Endothelial cell of umbilical vein (primary cell): ENCODE data around the gene KAT6B. TPM values are rescaled to one million over a fixed set of nuclear protein-coding genes. Genes with fewer than 3 reads are reported as not detected.

Experiments used
- BruUV-seq: library from RNA; stranded (reverse); fragments of 400-500 nt; replicated peaks from 2 replicates; lab custom pipeline; 2021; lab: Mats Ljungman, UMichigan
- CTCF ChIA-PET: fragments of 300-600, 350-600 bp; sonication (Branson Sonifier 250); formaldehyde crosslinking; loops from one replicate; lab custom pipeline; 2021; ENCODE audit warnings: antibody characterized with exemption, inconsistent platforms; lab: Charles Lee
- POLR2A ChIA-PET: fragments of 300-600, 350-600 bp; sonication (Branson Sonifier 250); formaldehyde crosslinking; loops from one replicate; lab custom pipeline; 2021; ENCODE audit warnings: antibody characterized with exemption, inconsistent platforms; lab: Charles Lee
- DNase-seq: peaks from one replicate; pipeline ENCODE4 v3.0.0-alpha.2; 2011; ENCODE audit warnings: low read depth, low spot score
- FAIRE-seq: peaks from 2 replicates; lab custom pipeline; 2011; peaks lifted over from hg19 to GRCh38; lab: Jason Lieb, UNC
- H2AFZ ChIP-seq: 2 replicates; pipeline ENCODE4 v1.6.0; 2012; ENCODE audit warnings: low read depth, low read length, control low read depth, inconsistent platforms
- H3K27ac ChIP-seq: 2 replicates; pipeline ENCODE4 v1.5.1; 2011; ENCODE audit warnings: low read depth, mild to moderate bottlenecking, control low read depth, low read length, moderate library complexity; ENCODE audit not compliant: insufficient read depth
- H3K27me3 ChIP-seq, 2 experiments: 2 replicates each; pipeline versions ENCODE4 v1.6.0 to v1.6.1; 2011; ENCODE audit warnings: low read length in 2 of 2, mixed read lengths in 1 of 2; ENCODE audit not compliant: control insufficient read depth in 2 of 2, insufficient read depth in 2 of 2
- H3K36me3 ChIP-seq, 2 experiments: 2 replicates in 1 of 2; 3 replicates in 1 of 2; pipeline ENCODE4 v1.5.1; 2011; ENCODE audit warnings: low read length in 2 of 2, mild to moderate bottlenecking in 1 of 2, moderate library complexity in 1 of 2; ENCODE audit not compliant: control insufficient read depth in 2 of 2, insufficient read depth in 2 of 2; ENCODE audit errors: extremely low read depth in 1 of 2
- H3K4me1 ChIP-seq: 3 replicates; pipeline ENCODE4 v1.5.1; 2011; ENCODE audit warnings: mild to moderate bottlenecking, low read length; ENCODE audit not compliant: control insufficient read depth, insufficient read depth; ENCODE audit errors: extremely low read depth
- H3K4me2 ChIP-seq: 2 replicates; pipeline ENCODE4 v1.6.1; 2011; ENCODE audit warnings: low read length, control low read depth, mixed read lengths; ENCODE audit not compliant: insufficient read depth
- H3K4me3 ChIP-seq, 3 experiments: fragments of 200-600 bp in 1 of 3; sonication (generic), shearing (Covaris generic) in 1 of 3; replicated peaks in 1 of 3; 2 replicates each; pipeline ENCODE4 v1.5.1; 2011 to 2016; ENCODE audit warnings: control low read depth in 3 of 3, low read length in 3 of 3, mild to moderate bottlenecking in 2 of 3, inconsistent platforms in 1 of 3, low read depth in 1 of 3, moderate library complexity in 1 of 3; ENCODE audit not compliant: insufficient read depth in 1 of 3
- H3K79me2 ChIP-seq: 2 replicates; pipeline ENCODE4 v1.6.0; 2012; ENCODE audit warnings: low read length, inconsistent platforms; ENCODE audit not compliant: control insufficient read depth, insufficient read depth
- H3K9ac ChIP-seq: replicated peaks from 2 replicates; pipeline ENCODE3; 2011; ENCODE audit warnings: low read length, control low read depth; ENCODE audit not compliant: insufficient read depth; ENCODE audit errors: extremely low read depth
- H3K9me1 ChIP-seq: replicated peaks from 3 replicates; pipeline ENCODE4 v1.6.0; 2011; ENCODE audit warnings: mild to moderate bottlenecking, low read length; ENCODE audit not compliant: control insufficient read depth, insufficient read depth; ENCODE audit errors: extremely low read depth
- H3K9me3 ChIP-seq: replicated peaks from 2 replicates; pipeline ENCODE4 v1.5.1; 2012; ENCODE audit warnings: low read length, inconsistent platforms; ENCODE audit not compliant: control insufficient read depth, insufficient read depth
- H4K20me1 ChIP-seq: replicated peaks from 2 replicates; pipeline ENCODE3; 2011; ENCODE audit warnings: mild to moderate bottlenecking, low read length; ENCODE audit not compliant: control insufficient read depth, insufficient read depth; ENCODE audit errors: extremely low read depth
- EZH2 ChIP-seq: IDR thresholded peaks from 2 replicates; pipeline ENCODE4 v1.6.1; 2012; ENCODE audit warnings: borderline replicate concordance, low read depth, mild to moderate bottlenecking, moderate library complexity, low read length, inconsistent platforms; ENCODE audit not compliant: severe bottlenecking
- FOS ChIP-seq: IDR thresholded peaks from 2 replicates; pipeline ENCODE4 v1.6.1; 2011; ENCODE audit warnings: mild to moderate bottlenecking, low read length, moderate library complexity, borderline replicate concordance; ENCODE audit not compliant: insufficient read depth
- GATA2 ChIP-seq: IDR thresholded peaks from 2 replicates; pipeline ENCODE4 v1.7.0; 2011; ENCODE audit warnings: low read depth, mild to moderate bottlenecking, moderate library complexity, mixed read lengths, low read length; ENCODE audit not compliant: insufficient read length, insufficient read depth
- JUN ChIP-seq: IDR thresholded peaks from 2 replicates; pipeline ENCODE4 v1.6.1; 2011; ENCODE audit warnings: borderline replicate concordance, low read depth; ENCODE audit not compliant: insufficient read length, insufficient read depth
- MYC ChIP-seq: IDR thresholded peaks from one replicate; pipeline ENCODE4 v1.6.1; 2011; ENCODE audit warnings: mild to moderate bottlenecking, low read depth, low read length
- POLR2A ChIP-seq: IDR thresholded peaks from 2 replicates; pipeline ENCODE4 v1.6.1; 2012; ENCODE audit warnings: low read depth, mild to moderate bottlenecking, control low read depth, low read length
- POLR2AphosphoS5 ChIP-seq: IDR thresholded peaks from 2 replicates; pipeline ENCODE4 v1.6.1; 2012; ENCODE audit warnings: low read depth, mild to moderate bottlenecking, control low read depth, low read length, moderate library complexity; ENCODE audit not compliant: insufficient read depth
- dilution Hi-C: fragments of 300-500 bp; cut with MboI; formaldehyde crosslinking; loops from one replicate; pipeline ENCODE4 v1.15.0; 2019; ENCODE audit warnings: low sequenced_read_pairs; ENCODE audit not compliant: extremely low pct_ligation_motif_present
- intact Hi-C: fragments of 100-400 bp; cut with micrococcal nuclease; formaldehyde crosslinking; loops from one replicate; pipeline ENCODE4 v1.10.0; 2022
- polyA plus RNA-seq, 4 experiments: library from polyadenylated mRNA; depleted of rRNA in 3 of 4; stranded (reverse) in 3 of 4; unstranded in 1 of 4; fragments of >200 nt; gene quantifications; 2 replicates each; pipeline versions ENCODE4 v1.2.1 to v1.2.3, GENCODE V29; 2011 to 2012; ENCODE audit warnings: missing spikeins in 1 of 4
- total RNA-seq: library from RNA; stranded (reverse); gene quantifications from 2 replicates; pipeline ENCODE4 v1.2.3, GENCODE V29; 2021
- TF ChIP-seq, protein P1 (sequence below): IDR thresholded peaks from 2 replicates; pipeline ENCODE4 v1.6.1; 2011; ENCODE audit not compliant: insufficient read depth, insufficient read length
- TF ChIP-seq, protein P2 (sequence below), 2 donors: IDR thresholded peaks; 1 replicate in 1 of 2; 2 replicates in 1 of 2; pipeline ENCODE4 v1.5.1; 2011; ENCODE audit warnings: low read length in 2 of 2, mild to moderate bottlenecking in 2 of 2, moderate library complexity in 2 of 2, control low read depth in 1 of 2, inconsistent platforms in 1 of 2, low read depth in 1 of 2; ENCODE audit not compliant: insufficient read depth in 1 of 2; ENCODE audit errors: extremely low read depth in 1 of 2

The KAT6B gene
- total and polyA plus RNA-seq, 2 donors (not counting 3 experiments of a cell fraction or from before 2014, with no cell fraction given), result 4.5 to 17.0 TPM

DNA sequence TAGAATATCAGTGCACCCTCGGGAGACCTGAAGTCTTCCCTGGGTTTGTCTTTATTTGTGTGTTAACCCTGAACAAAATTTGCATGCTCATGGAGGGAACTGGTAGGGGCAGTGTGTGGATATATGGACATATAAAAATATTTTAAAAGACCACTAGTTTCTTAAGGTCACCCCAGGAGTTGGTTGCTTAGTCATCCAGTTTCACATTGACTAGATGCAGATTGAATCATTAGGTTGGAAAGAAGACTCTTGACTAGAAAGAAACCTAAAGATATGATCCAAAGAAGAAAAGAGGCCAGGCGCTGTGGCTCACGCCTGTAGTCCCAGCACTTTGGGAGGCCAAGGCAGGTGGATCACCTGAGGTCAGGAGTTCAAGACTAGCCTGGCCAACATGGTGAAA lies 137.1 kb downstream of the KAT6B start:
- POLR2A ChIA-PET, result no interaction called here
- H3K27me3 ChIP-seq, result no peaks in the 10 kb centered on the region
- CTCF ChIA-PET, result interaction anchor here (0.7 kb wide), 1 partner anchor 22 kb away, joined by 3 read pairs; no protein-coding TSS in a partner anchor
- H3K9me3 ChIP-seq, result no peaks in the 10 kb centered on the region
- no peak overlapping the region for H3K27ac ChIP-seq
- H3K4me1 ChIP-seq, result peaks cover 10% of the 10 kb centered on the region
- intact Hi-C loops (no loop called here), dilution Hi-C loops (no loop called here)
- H3K4me2 ChIP-seq, result no peak overlapping the region
- DNase-seq (no peak), FAIRE-seq (no peak)
- no peak overlapping the region for H3K4me3 ChIP-seq
- no peaks in the 10 kb centered on the region for H3K36me3 ChIP-seq
- no peak overlapping the region for H2AFZ ChIP-seq
- H3K9ac ChIP-seq, result no peak overlapping the region
- BruUV-seq, result no TSS peak
- no peaks in the 10 kb centered on the region for H3K79me2 ChIP-seq
- no peaks in the 10 kb centered on the region for H3K9me1 ChIP-seq
- peaks cover 2% of the 10 kb centered on the region for H4K20me1 ChIP-seq
- TF ChIP-seq, protein P1, sequence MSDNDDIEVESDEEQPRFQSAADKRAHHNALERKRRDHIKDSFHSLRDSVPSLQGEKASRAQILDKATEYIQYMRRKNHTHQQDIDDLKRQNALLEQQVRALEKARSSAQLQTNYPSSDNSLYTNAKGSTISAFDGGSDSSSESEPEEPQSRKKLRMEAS, result no peak
- TF ChIP-seq EZH2 (no peak), MYC (no peak), GATA2 (no peak), POLR2AphosphoS5 (no peak), JUN (no peak), POLR2A (no peak), FOS (no peak)
- TF ChIP-seq, protein P2, sequence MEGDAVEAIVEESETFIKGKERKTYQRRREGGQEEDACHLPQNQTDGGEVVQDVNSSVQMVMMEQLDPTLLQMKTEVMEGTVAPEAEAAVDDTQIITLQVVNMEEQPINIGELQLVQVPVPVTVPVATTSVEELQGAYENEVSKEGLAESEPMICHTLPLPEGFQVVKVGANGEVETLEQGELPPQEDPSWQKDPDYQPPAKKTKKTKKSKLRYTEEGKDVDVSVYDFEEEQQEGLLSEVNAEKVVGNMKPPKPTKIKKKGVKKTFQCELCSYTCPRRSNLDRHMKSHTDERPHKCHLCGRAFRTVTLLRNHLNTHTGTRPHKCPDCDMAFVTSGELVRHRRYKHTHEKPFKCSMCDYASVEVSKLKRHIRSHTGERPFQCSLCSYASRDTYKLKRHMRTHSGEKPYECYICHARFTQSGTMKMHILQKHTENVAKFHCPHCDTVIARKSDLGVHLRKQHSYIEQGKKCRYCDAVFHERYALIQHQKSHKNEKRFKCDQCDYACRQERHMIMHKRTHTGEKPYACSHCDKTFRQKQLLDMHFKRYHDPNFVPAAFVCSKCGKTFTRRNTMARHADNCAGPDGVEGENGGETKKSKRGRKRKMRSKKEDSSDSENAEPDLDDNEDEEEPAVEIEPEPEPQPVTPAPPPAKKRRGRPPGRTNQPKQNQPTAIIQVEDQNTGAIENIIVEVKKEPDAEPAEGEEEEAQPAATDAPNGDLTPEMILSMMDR (IDR thresholded peaks at IDR 0.05; ENCODE audit: extremely low read depth in 1 of 2, insufficient read depth in 1 of 2, low read depth in 1 of 2, low read length in 2 of 2), result no peak
